ENCODE results near the gene TM9SF2.

- TF ChIP-seq, protein P1, sequence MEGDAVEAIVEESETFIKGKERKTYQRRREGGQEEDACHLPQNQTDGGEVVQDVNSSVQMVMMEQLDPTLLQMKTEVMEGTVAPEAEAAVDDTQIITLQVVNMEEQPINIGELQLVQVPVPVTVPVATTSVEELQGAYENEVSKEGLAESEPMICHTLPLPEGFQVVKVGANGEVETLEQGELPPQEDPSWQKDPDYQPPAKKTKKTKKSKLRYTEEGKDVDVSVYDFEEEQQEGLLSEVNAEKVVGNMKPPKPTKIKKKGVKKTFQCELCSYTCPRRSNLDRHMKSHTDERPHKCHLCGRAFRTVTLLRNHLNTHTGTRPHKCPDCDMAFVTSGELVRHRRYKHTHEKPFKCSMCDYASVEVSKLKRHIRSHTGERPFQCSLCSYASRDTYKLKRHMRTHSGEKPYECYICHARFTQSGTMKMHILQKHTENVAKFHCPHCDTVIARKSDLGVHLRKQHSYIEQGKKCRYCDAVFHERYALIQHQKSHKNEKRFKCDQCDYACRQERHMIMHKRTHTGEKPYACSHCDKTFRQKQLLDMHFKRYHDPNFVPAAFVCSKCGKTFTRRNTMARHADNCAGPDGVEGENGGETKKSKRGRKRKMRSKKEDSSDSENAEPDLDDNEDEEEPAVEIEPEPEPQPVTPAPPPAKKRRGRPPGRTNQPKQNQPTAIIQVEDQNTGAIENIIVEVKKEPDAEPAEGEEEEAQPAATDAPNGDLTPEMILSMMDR (conservative IDR thresholded peaks at IDR 0.05; ENCODE audit: low read depth, low read length) = no peak
- TF ChIP-seq POLR2A (IDR thresholded peaks at IDR 0.05; ENCODE audit: low read depth, low read length) (no peak), BHLHE40 (IDR thresholded peaks at IDR 0.05; ENCODE audit: low read depth, low read length) (no peak), CEBPB (IDR thresholded peaks at IDR 0.05; ENCODE audit: low read depth, low read length) (no peak), FOS (IDR thresholded peaks at IDR 0.05; ENCODE audit: low read depth, low read length) (no peak), SMC3 (IDR thresholded peaks at IDR 0.05; ENCODE audit: low read depth, low read length) (no peak), RAD21 (IDR thresholded peaks at IDR 0.05; ENCODE audit: low read length) (no peak), MAZ (IDR thresholded peaks at IDR 0.05; ENCODE audit: borderline replicate concordance, low read depth, low read length) (no peak), MXI1 (IDR thresholded peaks at IDR 0.05; ENCODE audit: borderline replicate concordance, low read depth, low read length) (no peak), MAFK (IDR thresholded peaks at IDR 0.05; ENCODE audit: low read depth, low read length) (no peak)
- TF ChIP-seq, protein P2, sequence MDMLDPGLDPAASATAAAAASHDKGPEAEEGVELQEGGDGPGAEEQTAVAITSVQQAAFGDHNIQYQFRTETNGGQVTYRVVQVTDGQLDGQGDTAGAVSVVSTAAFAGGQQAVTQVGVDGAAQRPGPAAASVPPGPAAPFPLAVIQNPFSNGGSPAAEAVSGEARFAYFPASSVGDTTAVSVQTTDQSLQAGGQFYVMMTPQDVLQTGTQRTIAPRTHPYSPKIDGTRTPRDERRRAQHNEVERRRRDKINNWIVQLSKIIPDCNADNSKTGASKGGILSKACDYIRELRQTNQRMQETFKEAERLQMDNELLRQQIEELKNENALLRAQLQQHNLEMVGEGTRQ (IDR thresholded peaks at IDR 0.05; ENCODE audit: low read depth, low read length) = no peak
- TF ChIP-seq, protein P3, sequence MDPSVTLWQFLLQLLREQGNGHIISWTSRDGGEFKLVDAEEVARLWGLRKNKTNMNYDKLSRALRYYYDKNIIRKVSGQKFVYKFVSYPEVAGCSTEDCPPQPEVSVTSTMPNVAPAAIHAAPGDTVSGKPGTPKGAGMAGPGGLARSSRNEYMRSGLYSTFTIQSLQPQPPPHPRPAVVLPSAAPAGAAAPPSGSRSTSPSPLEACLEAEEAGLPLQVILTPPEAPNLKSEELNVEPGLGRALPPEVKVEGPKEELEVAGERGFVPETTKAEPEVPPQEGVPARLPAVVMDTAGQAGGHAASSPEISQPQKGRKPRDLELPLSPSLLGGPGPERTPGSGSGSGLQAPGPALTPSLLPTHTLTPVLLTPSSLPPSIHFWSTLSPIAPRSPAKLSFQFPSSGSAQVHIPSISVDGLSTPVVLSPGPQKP (IDR thresholded peaks at IDR 0.05; ENCODE audit: borderline replicate concordance, low read depth, low read length) = no peak
Measured at GRCh38 chr13:99473515-99473914, 27.8 kb upstream of the TM9SF2 start.
